ENCODE measurements around the gene MSRB3.
A peak's percentile ranks its signal among the peaks of the same experiment; 100 is the strongest.
"Not testable (repeated sequence)": the region's sequence is repeated elsewhere in the genome, so short reads cannot be mapped to it uniquely, and the experiment has no call there.

The MSRB3 gene

DNA sequence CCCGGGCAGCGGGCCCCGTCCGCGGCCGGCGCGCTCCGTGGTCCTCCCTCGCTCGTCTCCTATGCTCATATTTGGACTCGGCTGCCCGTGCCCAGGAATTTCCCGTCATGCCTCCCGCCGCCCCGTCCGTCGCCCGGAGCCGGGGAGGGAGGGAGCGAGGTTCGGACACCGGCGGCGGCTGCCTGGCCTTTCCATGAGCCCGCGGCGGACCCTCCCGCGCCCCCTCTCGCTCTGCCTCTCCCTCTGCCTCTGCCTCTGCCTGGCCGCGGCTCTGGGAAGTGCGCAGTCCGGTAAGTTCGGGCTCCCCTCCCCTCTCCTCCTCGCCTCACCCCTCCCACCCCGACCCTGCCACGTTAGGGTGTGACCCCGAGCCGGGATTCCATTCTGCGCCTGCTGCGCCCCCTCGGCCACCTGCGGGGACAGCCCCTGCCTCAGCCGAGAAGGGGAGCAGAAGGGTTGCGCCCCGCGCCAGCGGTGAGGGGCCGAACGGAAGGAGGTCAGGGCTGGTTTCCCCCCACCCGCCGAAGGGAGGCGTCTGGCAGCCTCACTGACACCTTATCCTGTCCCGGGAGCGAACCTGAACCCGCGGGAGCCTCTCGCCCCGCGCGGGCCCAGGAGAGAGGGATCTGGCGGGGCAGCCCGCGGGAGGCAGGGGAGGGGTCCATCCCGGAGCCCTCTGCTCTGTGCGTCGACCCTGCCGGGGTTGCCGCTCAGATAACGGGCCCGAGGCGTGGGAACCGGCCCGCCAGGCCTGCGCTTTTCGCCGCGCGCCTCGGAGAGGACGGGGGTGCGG is at the start of gene MSRB3:
MSRB3 (plus strand) TSS at position 108 of the 793 bp plus-strand sequence. CDS start 29,897 bp downstream, outside the sequence.
- DNase-seq = peak; percentile 87

DNA sequence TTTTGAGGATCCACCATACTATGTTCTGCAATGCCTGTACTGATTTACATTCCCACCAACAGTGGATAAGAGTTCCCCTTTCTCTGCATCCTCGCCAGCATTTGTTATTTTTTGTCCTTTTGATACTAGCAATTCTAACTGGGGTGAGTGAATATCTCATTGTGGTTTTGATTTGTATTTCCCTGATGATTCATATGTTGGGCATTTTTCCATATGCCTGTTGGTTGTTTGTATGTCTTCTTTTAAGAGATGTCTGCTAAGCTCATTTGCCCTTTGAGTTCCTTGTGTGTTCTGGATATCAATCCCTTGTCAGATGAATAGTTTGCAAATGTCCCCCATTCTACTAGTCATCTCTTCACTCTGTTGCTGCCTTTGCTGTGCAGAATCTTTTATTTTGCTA is 49.0 kb upstream of the MSRB3 start:
- DNase-seq = no peak

DNA sequence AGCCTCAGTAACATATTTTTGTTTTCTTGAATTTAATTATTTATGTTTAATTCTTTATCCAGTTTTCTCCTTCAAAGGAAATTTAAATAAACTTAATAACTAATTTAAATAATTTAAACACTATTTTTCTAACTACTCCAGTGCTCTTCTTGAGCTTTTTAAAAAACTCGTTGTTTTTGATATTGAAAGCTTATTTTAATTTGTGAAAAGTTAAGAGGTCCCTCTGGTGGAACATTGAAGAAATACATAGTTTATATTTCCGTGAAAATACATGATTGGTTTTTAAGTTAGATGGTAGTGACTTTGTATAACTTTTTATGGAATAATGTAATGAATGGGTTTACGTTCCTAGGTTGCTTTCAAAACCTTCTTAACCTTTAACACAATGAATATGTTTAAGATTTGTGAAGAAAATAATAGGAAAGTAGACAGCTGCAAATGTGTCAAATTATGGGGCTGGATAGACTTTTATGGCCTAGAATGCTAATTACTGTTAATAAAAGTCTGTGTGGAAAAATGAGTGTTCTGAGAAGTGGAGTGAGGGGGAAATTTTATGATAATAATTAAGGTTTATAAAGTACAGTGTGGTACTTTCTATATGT is 45.9 kb upstream of the MSRB3 start:
- no peak for DNase-seq

DNA sequence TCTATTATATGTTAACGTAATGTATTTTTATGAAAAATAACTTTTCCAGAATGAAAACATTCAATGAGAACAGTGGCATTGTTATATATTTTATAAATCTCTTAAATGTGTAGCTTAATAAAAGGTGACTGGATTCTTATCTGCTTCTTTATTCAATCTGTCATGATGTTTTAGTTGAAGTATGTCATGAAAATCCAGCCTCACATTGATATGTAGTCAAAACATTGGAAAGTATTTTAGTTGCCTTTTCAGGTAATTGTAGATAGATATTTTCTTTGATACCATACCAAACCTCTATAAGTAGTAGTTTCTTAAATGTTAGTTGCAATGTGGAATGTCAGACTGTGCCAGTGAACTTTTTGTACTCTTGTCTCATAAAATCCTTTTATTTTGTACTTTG is 41.3 kb upstream of the MSRB3 start:
- no peak for DNase-seq

DNA sequence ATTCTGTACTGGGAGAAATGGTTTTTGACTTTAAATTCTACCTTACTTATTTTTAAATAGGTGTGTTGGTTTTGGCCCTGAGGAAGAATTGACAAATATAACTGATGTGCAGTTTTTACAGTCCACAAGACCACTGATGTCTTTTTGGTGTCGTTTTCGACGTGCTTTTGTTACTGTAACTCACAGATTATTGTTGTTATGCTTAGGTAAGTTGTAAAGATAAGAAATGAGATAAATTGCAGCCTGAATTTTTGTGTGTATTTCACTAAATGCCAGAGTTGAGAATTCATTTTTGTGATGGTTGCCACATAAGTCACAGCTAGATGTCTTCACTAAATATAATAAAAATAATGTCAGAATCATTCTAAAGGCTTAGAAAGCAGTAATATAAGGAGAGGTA is 39.9 kb upstream of the MSRB3 start:
- DNase-seq = no peak

DNA sequence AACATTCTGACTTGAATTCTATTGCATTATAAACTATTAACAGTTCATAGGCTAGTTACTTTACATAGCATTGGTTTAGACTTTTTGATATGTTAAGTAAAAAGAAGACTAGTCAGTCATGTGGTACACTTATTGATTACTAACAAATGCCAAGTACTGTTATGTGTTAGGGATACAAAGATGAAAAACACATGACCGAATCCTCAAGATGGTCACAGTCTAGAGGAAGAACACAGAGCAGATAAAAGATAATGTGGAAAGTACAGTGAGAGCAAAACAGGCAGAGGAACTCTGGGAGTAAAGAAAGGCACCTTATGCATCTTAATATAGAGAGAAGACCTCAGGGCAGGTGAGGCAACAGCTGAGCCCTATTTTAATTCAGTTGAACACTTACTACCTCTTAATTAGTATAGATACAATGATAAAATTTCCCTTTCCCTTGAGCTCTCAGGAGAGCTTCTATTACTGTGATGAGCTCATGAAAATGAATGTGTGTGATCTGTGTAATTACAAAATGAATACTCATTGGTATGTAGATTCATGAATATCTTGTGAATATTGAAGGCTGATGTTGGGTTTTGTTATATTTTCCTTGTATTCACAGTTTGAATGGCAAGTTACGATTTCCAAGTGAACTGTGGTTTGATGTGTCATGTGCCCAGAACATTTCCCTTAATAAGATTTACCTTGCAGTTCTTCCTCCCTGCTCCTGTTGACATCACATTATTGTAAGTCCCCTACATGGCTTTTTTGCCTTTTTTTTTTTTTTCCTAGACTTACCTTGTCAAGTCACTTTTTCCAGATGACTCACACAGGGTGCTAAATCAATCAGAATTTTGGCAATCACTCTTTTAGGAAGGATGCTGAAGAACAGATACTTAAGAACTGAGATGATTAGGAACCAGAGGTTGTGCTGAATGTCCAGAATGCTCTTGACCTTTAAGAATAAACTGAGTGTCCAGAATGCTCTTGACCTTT is 29.5 kb upstream of the MSRB3 start:
- no peak for DNase-seq

DNA sequence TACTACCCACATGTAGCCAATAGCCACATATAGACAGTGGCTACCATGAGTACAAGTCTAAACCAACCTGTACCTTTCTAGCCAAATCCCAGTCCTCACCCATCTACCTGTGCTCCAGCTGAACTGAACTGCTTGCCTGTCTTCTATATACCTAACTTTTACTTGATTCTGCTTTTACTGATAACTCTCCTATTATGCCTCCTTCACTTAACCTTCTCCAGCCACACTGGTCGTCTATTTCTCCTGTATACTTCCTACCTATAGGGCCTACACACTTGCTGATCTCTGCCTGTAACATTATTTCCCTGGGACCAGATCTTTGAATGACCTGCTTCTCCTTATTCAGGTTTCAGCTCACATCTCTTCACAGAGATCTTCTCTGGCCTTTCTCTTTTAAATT is 26.0 kb upstream of the MSRB3 start:
- DNase-seq = no peak

DNA sequence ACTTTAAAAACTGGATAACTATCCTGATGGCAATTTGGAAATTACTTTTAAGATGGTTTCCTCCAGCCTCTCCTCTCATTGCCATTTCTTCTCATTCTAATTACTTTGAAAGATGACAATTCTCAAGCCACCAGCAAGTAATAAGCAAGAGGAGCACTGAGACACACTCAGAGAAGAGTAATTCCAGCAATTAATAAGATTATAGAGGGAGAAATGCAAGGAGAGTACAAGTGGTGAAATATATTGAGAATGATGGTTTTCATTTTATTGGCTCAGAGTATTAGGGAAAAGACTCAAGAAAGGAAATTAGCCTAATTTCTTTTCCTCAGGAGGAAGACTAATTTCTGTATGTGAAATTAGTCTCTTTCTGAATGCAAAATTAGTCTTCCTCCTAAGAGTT is 20.5 kb upstream of the MSRB3 start:
- DNase-seq = no peak

DNA sequence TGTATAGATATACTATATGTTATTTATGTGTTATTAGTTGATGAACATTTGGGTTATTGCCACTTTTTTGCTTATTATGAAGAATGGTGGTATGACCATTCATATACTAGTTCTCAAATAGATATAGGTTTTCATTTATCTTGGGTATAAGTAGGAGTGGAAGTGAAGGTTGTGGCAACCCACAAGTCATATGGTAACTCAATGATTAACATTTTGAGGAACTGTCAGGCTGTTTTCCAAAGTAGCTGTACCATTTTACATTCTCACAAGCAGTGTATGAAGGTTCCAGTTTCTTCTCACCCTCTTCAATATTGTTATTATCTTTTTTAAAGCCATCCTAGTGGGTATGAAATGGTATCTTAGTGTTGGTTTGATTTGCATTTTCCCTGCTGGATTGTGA is 19.0 kb upstream of the MSRB3 start:
- no peak for DNase-seq

DNA sequence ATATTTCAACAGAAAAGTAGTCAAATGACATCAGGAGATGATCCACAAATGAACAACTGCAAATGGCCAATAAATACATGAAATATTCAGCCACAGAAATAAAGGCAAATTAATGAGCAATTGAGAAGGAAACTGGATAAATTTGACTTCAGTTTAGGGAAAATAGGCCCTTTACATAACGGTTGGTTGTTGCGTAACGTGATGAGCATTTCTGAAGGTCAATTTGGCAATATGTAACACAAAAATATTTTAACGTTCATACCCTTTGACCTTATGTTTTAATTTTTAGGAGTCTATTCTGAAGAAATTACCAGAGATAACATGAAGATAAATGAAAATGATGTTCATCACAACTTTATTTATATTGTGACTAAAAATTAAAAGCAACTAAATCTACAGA is 14.7 kb upstream of the MSRB3 start:
- no peak for DNase-seq

DNA sequence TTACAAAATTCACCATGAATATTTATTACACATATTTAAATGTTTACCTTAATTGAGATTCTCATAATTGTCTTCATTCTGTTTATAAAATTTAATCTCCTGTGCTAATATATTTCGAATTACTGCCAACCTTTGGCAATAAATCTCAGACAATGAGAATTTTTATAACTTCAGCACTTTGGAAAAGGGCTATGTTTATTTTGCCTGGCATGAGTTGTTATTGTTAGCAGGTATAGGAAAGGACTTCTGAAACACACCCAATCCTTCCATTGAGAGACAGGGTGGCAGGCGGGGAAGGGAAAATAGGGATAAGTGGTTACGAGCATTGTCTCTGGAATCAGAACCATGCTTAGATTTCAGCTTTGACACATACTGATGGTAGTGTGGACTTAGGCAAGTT is 12.1 kb upstream of the MSRB3 start:
- no peak for DNase-seq

DNA sequence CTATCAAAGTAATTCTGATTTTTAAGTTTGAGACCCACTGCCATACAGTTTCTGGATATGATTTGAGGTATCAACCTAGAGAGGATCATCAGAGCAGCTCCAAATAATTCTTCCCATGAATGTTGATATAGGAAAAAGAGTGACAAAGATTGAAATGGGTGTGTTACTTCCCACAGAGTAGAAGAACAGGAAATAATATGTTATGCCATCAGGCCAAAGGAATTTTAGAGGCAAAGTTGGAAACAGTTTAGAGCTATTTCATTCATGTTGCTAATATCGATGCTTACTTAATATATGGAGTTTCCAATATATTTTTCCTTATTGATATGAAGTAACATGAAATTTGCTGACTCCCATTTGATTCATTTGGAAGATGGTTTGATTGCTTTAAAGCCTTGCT is 8.9 kb upstream of the MSRB3 start:
- no peak for DNase-seq

DNA sequence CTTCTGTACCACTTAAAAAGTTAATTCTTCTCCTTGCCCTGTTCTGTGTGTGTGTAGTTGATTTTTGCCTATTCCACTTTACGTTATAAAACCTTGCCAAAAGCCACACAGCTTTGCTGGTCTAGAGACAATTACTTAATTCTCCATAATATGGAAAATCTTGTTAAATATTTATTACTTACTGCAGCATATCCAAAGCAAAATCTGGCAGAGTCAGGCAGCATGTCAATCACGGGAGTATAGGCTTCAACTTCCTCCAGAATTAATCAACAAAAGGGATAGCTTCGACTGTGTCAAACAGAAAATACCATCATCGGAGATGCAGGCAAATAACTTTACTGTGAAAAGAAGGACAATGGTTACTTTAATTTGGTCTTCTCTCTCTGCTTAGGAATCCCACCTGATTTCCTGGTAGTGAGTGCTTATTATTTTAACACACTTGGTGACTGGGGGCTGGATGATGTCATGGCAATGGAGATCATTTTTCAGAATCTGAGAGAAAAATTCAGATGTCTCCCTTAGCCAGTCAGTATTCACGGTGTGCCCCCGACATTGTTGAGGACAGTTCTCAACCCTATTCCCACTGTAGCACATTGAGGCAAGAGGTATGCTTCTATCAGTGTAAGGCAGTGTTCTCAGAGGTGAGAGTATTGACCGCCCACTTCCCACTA is 3.7 kb upstream of the MSRB3 start:
- DNase-seq = no peak

DNA sequence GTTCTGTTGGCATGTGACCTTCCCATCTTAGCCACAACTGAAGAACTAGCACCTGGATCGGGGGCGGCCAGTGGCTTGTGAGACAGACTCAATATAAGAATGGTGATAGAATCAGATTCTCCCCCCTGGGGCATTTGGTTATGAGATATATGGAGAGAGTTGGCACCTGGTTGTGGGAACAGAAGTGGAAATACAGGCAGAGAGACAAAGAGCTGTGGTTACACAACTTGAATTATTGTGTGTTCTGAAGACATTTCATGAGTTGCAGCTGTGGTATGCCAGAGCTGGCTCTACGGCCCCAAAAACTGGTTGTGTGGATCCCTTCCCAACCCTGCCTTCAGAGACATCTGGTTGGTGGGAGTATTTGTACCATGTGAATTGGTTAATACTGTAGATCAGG is 2.9 kb upstream of the MSRB3 start:
- DNase-seq = no peak

DNA sequence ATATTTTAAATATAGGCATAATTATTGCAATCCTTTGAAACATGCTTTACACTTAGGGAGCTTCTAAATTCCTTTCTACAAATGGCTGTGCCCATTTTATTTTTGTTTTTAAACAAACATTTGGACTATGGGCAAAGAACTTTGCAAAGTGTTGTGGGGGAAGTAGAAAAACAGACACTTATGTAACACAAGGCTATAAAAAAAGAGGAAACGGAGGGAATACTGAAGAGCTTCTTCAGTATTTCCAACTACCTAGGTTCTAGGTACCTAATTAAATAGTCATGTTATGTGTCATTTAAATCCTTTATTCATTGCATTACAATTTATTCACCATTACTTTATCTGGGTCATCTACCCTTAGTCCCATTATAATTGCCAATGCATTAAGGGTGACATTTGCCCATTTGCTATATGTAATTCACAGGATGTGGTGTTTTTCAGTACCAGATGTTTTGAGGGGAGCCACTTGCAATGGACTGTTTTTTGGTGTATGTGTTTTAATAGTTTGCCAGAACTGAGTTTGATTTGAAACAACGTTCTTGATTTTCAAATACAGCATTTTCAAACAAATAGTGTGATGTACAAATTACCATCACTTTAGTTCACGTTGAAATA is 1.5 kb upstream of the MSRB3 start:
- no peak for DNase-seq

DNA sequence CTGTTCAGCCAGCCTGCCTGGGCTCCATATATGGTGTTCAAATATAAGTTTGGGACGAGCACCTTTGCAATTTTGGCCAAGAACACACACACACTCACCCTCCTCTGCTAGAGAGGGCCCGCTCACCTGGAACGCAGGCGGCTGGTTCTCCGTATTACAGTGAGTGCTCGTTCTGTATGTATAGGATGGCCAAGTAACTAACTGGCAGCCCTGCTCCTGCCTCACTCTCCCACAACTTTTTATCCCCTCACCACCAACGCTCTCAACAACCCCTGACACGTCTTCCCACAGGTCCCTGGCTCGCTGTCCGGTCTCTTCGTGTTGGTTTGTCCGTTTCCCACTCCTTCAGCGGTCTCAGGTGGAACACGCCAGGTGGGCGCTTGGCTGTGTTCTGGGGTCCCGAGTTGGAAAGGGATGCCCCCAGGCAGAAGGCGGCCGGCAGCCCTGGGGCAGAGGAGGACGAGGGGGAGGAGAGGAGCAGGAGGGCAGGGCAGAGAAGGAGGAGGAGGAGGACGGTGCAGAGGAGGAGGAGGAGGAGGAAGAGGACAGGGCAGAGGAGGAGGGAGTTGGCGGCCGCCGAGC is 398 bp upstream of the MSRB3 start:
- no peak for DNase-seq

DNA sequence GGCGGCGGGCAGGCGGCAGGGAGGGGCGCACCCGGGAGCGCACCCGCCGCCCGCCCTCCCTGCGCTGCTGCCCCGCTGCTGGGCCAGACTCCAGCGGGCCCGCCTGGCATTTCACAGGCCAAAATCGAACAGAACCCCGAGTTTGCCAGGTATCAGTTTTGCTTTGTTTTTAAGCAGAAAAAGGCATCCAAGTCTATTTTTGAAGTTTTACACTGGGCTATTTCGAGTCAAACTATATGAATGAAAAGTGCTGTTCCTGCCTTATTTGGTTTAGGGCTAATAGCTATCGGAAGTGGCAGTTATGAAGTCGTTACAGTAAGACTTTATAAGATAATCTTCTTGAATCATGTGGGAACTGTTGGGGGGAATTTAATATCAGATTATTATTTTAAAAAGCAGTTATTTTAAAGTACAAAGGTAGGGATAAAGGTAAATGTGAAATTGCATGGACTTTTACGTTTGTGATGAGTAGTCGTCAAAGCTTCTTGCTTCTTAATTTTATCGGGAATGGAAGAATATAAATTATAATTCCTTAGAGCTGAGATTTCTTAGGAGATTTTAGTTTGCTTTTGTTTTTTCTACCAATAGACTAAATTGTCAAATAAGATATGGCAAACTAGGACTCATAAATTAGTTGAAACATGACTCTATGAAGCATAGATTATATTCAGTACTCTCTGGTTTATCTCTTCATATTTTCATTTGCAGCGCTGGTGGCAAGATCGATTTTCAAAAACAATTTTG is 1.1 kb downstream of the MSRB3 start:
- no peak for DNase-seq

DNA sequence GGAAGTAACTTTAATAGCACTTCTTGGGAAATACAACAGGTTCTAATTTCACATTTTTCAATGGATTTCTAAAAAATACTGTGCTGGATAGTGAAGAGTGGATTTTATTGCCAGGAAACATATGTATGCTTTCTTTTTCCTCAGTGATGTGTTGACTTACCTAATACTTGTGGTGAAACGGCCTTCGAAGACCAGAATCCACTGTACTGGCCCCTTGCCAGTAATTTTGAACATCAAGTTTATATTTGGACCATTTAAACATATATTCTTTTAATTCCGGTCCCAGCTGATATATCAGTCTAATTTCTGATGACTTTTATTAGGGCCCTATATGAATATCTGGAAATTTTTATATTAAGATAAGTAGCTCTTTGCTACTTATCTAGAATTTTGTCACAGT is 1.8 kb downstream of the MSRB3 start:
- DNase-seq = no peak

DNA sequence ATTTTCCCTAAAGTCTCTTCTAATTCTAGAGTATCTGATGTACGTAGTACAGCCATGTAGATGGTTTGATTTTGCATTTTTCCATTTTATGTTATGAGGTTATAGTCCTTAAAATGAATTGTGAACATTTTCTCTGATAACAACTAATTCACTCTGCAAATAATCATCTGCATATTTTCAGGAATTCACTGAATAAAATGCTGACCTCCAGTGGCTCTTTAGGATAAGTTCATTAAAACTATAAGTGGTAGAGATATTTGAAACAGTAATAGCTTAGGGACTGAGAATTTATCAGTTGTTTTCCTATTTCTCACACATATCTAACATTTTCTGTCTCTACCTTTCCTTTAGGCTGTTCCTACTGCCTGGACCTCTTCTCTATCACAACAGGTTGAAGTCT is 4.4 kb downstream of the MSRB3 start:
- no peak for DNase-seq

DNA sequence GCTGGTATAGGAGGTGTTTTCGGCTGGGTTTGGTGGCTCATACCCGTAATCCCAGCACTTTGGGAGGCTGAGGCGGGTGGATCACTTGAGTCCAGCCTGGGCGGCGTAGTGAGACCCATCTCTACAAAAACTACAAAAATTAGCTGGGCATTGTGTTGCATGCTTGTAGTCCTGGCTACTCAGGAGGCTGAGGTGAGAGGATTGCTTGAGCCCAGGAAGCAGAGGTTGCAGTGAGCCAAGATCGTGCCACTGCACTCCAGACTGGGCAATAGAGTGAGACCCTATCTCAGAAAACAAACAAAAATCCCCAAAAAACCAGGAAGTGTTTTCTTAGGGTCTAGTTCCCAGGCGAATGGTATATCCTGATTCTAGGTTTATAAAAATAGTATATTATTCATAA is 7.0 kb downstream of the MSRB3 start:
- not testable (repeated sequence) for DNase-seq

DNA sequence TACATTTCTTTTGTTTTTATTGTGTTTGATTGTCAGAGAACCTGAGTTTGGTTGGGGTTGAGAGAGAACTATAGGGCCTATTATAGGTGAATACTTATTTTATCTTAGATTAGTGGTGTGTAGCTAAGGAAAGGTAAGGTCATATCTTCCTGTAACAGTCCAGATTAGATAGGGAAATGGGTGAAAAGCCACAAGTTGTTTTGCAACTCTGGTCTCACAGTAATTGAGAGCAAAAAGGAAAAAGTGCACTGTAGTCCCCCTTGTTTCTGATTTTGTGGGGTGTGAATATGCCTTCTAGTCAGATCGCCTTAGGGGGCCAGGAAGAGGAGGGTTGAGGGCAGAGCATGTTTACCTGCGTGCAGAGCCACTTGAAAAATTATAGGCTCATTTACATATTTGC is 8.9 kb downstream of the MSRB3 start:
- DNase-seq = no peak

Measured in retina (tissue), 1 donor.